Measurements from ENCODE around the gene SULT1A3.
"Not testable (repeated sequence)": the region's sequence is repeated elsewhere in the genome, so short reads cannot be mapped to it uniquely, and the experiment has no call there.

SULT1A3 gene

DNA sequence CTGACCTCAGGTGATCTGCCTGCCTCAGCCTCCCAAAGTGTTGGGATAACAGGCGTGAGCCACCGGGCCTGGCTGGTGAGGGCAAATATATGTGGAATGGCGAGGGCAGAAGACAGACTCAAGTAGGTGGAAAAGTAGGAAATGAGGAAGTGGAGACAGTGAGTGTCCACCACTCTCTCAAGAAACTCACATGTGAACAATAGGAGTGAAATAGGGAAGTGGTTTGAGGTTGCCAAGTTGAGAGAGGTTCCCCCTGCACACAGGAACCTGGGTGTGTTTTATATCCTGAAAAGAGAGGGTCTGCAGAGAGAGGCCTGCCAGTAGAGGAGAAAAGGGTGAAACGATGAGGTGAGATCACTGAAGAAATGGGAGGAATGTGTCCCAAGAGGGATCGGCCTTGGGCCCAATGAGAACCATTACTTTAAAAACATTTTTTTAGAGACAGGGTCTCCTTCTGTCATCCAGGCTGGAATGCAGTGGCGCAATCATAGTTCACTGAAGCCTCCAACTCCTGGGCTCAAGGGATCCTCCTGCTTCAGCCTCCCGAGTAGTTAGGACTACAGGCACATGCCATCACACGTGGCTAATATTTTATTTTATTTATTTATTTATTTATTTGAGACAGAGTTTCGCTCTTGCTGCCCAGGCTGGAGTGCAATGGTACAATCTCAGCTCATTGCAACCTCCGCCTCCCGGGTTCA is 32.7 kb upstream of the SULT1A3 start:
- TF ChIP-seq, protein P1, sequence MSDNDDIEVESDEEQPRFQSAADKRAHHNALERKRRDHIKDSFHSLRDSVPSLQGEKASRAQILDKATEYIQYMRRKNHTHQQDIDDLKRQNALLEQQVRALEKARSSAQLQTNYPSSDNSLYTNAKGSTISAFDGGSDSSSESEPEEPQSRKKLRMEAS (IDR thresholded peaks at IDR 0.05; ENCODE audit: low read depth, low read length): peak; percentile 76
- TF ChIP-seq POLR2A (IDR thresholded peaks at IDR 0.05; ENCODE audit: extremely low read depth, insufficient read length) (no peak), MYC (IDR thresholded peaks at IDR 0.05; ENCODE audit: low read depth, low read length) (peak; percentile 39)
- TF ChIP-seq, protein P2, sequence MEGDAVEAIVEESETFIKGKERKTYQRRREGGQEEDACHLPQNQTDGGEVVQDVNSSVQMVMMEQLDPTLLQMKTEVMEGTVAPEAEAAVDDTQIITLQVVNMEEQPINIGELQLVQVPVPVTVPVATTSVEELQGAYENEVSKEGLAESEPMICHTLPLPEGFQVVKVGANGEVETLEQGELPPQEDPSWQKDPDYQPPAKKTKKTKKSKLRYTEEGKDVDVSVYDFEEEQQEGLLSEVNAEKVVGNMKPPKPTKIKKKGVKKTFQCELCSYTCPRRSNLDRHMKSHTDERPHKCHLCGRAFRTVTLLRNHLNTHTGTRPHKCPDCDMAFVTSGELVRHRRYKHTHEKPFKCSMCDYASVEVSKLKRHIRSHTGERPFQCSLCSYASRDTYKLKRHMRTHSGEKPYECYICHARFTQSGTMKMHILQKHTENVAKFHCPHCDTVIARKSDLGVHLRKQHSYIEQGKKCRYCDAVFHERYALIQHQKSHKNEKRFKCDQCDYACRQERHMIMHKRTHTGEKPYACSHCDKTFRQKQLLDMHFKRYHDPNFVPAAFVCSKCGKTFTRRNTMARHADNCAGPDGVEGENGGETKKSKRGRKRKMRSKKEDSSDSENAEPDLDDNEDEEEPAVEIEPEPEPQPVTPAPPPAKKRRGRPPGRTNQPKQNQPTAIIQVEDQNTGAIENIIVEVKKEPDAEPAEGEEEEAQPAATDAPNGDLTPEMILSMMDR (IDR thresholded peaks at IDR 0.05; ENCODE audit: low read depth, low read length): no peak
- peak; percentile 97 for DNase-seq (ENCODE audit: low read depth)
- H3K4me3 ChIP-seq (ENCODE audit: low read depth, low read length): no peak overlapping the region

DNA sequence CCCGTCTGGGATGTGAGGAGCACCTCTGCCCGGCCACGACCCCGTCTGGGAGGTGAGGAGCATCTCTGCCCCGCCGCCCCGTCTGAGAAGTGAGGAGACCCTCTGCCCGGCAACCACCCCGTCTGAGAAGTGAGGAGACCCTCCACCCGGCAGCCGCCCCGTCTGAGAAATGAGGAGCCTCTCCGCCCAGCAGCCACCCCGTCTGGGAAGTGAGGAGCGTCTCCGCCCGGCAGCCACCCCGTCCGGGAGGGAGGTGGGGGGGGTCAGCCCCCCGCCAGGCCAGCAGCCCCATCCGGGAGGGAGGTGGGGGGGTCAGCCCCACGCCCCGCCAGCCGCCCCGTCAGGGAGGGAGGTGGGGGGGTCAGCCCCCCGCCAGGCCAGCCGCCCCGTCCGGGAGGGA is 30.3 kb upstream of the SULT1A3 start:
- not testable (repeated sequence) for DNase-seq (ENCODE audit: low read depth); H3K4me3 ChIP-seq (ENCODE audit: low read depth, low read length)

DNA sequence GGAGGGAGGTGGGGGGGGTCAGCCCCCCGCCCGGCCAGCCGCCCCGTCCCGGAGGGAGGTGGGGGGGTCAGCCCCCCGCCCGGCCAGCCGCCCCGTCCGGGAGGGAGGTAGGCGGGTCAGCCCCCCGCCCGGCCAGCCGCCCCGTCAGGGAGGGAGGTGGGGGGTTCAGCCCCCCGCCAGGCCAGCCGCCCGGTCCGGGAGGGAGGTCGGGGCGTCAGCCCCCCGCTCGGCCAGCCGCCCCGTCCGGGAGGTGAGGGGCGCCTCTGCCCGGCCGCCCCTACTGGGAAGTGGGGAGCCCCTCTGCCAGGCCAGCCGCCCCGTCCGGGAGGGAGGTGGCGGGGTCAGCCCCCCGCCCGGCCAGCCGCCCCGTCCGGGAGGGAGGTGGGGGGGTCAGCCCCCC is 29.6 kb upstream of the SULT1A3 start:
- not testable (repeated sequence) for H3K4me3 ChIP-seq (ENCODE audit: low read depth, low read length); DNase-seq (ENCODE audit: low read depth)

DNA sequence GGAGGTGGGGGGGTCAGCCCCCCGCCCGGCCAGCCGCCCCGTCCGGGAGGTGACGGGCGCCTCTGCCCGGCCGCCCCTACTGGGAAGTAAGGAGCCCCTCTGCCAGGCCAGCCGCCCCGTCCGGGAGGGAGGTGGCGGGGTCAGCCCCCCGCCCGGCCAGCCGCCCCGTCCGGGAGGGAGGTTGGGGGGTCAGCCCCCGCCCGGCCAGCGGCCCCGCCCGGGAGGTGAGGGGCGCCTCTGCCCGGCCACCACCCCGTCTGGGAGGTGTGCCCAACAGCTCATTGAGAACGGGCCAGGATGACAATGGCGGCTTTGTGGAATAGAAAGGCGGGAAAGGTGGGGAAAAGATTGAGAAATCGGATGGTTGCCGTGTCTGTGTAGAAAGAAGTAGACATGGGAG is 28.9 kb upstream of the SULT1A3 start:
- DNase-seq (ENCODE audit: low read depth); H3K4me3 ChIP-seq (ENCODE audit: low read depth, low read length): not testable (repeated sequence)

DNA sequence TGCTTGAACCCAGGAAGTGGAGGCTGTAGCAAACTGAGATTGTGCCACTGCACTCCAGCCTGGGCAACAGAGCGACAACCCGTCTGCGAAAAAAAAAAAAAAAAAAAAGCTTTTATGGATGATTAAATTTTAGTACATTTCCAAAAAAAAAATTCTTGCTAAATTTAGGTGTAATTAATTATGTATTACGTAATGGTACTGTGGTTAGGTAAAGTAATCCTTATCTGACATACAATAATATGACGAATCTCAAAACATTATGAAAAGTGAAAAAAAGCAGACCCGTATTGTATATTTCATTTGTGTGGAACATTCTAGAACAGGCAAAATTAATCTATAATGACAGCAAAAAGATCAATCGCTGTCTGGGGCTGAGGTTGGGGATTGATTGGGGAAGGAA is 26.0 kb upstream of the SULT1A3 start:
- DNase-seq (ENCODE audit: low read depth): peak; percentile 14
- H3K4me3 ChIP-seq (ENCODE audit: low read depth, low read length): no peak overlapping the region
- no peak for TF ChIP-seq MYC (IDR thresholded peaks at IDR 0.05; ENCODE audit: low read depth, low read length)
- TF ChIP-seq, protein P2 (IDR thresholded peaks at IDR 0.05; ENCODE audit: low read depth, low read length): no peak
- no peak for TF ChIP-seq POLR2A (IDR thresholded peaks at IDR 0.05; ENCODE audit: extremely low read depth, insufficient read length)
- TF ChIP-seq, protein P1 (IDR thresholded peaks at IDR 0.05; ENCODE audit: low read depth, low read length): no peak

DNA sequence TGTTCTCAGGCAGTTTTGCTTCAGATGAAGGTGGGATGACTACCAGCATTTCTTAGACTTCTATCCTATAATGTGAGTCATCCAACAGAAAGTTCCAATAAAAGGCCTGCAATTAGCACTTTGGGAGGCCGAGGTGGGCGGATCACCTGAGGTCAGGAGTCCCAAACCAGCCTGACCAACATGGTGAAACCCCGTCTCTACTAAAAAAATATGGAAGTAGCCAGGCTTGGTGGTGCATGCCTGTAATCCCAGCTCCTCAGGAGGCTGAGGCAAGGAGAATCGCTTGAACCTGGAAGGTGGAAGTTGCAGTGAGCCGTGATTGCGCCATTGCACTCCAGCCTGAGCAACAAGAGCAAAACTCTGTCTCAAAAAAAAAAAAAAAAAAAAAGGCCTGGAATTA is 22.2 kb upstream of the SULT1A3 start:
- DNase-seq (ENCODE audit: low read depth): peak; percentile 59
- H3K4me3 ChIP-seq (ENCODE audit: low read depth, low read length): not testable (repeated sequence)

DNA sequence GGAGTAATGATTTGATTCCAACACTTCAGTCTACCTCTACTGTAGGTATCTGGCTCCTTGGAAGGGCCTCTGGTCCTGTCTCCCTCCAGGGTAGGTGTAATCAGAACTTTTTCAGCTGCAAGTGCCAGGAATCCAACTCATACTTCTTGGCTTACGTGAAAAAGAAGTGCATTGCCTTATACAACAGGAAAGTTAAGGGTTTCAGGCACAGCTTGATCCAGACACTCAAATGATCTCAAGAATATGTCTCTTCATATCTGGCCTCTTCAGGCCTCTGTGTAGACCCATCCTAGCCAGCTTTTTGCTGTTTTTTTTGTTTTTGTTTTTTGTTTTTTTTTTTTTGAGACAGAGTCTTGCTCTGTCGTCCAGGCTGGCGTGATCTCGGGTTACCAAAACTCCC is 19.9 kb upstream of the SULT1A3 start:
- TF ChIP-seq, protein P1 (IDR thresholded peaks at IDR 0.05; ENCODE audit: low read depth, low read length): no peak
- no peak for TF ChIP-seq MYC (IDR thresholded peaks at IDR 0.05; ENCODE audit: low read depth, low read length)
- no peak for DNase-seq (ENCODE audit: low read depth)
- no peak overlapping the region for H3K4me3 ChIP-seq (ENCODE audit: low read depth, low read length)

DNA sequence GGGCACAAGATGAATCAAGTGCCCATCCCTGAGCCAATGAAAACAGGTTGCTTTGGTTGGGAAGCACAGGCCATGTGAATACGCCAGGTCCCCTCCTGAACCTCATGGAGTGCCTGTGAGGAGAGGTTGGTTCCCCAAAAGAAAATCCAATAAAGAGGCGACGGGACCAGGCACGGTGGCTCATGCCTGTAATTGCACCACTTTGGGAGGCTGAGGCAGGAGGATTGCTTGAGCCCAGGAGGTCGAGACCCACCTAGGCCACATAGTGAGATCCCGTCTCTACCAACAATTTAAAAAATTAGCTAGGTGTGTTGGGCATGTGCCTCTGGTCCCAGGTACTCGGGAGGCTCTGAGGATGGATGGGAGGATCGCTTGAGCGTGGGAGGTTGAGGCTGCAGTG is 19.1 kb upstream of the SULT1A3 start:
- H3K4me3 ChIP-seq (ENCODE audit: low read depth, low read length): no peak overlapping the region
- no peak for TF ChIP-seq POLR2A (IDR thresholded peaks at IDR 0.05; ENCODE audit: extremely low read depth, insufficient read length)
- TF ChIP-seq, protein P2 (IDR thresholded peaks at IDR 0.05; ENCODE audit: low read depth, low read length): no peak
- TF ChIP-seq MYC (IDR thresholded peaks at IDR 0.05; ENCODE audit: low read depth, low read length): no peak
- TF ChIP-seq, protein P1 (IDR thresholded peaks at IDR 0.05; ENCODE audit: low read depth, low read length): no peak
- no peak for DNase-seq (ENCODE audit: low read depth)

DNA sequence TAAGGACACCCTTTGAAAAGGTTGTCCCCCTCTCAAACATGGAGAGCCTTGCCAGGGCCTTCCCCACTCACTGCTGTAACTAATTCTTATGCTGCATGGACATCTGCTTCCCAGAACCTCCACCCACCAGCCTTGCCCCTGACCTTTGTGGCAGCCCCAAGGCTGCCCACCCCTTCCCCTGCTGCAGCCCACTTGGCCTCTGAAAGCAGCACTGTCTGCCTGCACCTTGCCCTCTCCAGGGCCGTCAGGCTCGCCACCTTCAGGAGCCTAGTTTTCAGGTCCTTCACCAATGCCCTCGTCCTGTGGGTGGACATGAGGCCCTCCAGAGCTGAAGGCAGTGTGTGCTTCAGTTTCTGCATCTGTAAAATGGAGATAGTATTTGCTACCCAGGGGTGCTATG is 18.3 kb upstream of the SULT1A3 start:
- no peak overlapping the region for H3K4me3 ChIP-seq (ENCODE audit: low read depth, low read length)
- TF ChIP-seq, protein P1 (IDR thresholded peaks at IDR 0.05; ENCODE audit: low read depth, low read length): no peak
- TF ChIP-seq, protein P2 (IDR thresholded peaks at IDR 0.05; ENCODE audit: low read depth, low read length): no peak
- TF ChIP-seq MYC (IDR thresholded peaks at IDR 0.05; ENCODE audit: low read depth, low read length) (no peak), POLR2A (IDR thresholded peaks at IDR 0.05; ENCODE audit: extremely low read depth, insufficient read length) (no peak)
- no peak for DNase-seq (ENCODE audit: low read depth)
